ENCODE data around the gene PNLIPRP3. TPM values are rescaled to one million over a fixed set of nuclear protein-coding genes. Genes with fewer than 3 reads are reported as not detected.

PNLIPRP3 gene
- total RNA-seq, 2 donors from 2014 or later: not detected

- DNase-seq (no peak), ATAC-seq (no peak)
- Histone ChIP-seq H3K4me3 (no peak overlapping the region), H3K9me3 (no peaks in the 10 kb centered on the region), H3K36me3 (replicated peaks in 1 of 2; ENCODE audit: insufficient read depth in 1 of 2, low read depth in 2 of 2) (no peaks in the 10 kb centered on the region), H3K4me1 (peaks cover 11% of the 10 kb centered on the region), H3K27ac (no peak overlapping the region), H3K27me3 (no peaks in the 10 kb centered on the region)
- no peak for TF ChIP-seq POLR2A (IDR thresholded peaks at IDR 0.05)
- TF ChIP-seq, protein P1, sequence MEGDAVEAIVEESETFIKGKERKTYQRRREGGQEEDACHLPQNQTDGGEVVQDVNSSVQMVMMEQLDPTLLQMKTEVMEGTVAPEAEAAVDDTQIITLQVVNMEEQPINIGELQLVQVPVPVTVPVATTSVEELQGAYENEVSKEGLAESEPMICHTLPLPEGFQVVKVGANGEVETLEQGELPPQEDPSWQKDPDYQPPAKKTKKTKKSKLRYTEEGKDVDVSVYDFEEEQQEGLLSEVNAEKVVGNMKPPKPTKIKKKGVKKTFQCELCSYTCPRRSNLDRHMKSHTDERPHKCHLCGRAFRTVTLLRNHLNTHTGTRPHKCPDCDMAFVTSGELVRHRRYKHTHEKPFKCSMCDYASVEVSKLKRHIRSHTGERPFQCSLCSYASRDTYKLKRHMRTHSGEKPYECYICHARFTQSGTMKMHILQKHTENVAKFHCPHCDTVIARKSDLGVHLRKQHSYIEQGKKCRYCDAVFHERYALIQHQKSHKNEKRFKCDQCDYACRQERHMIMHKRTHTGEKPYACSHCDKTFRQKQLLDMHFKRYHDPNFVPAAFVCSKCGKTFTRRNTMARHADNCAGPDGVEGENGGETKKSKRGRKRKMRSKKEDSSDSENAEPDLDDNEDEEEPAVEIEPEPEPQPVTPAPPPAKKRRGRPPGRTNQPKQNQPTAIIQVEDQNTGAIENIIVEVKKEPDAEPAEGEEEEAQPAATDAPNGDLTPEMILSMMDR (IDR thresholded peaks at IDR 0.05): no peak
- intact Hi-C loops (cut with DNase I): no loop called here
- WGBS, 2 donors: 32 to 36% methylated on average over 4 of the region's 4 CpGs
Measured at GRCh38 chr10:116476461-116476860, 48.8 kb downstream of the PNLIPRP3 start.

DNA sequence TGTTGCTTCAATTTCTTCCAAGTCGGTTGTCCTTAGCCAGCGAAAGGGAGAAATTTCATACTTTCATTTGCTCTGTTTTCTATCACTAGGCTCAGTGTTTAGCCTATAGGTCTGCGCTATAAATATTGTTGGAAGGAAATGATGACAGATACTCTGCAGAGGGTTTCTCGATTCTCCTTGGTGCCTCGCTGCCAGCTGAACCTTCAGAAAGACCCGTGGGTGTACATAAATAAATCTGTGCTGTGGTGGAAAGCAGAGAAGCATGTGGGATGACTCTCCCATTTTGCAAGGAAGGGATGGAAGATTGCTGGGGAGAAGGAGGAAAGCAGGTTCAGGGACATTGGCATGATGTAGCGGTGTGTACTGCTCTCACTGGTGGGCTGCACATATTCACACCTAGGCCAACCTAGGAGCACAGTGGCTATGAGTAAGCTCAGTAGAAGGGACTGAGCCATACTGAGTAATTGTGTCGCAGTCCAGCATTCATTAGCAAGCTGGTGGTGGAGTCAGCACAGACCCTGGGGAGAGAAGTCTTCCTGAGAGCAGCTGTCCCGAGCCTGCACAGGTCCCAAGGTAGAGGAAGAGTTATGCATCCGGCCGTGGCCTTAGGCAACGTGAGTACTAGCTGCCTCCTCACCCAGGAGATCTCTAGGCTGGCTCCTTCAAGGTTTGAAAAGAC lies 50.5 kb downstream of the PNLIPRP3 start:
- intact Hi-C loops (cut with DNase I): no loop called here
- Histone ChIP-seq H3K27ac (no peak overlapping the region), H3K27me3 (no peaks in the 10 kb centered on the region), H3K36me3 (replicated peaks in 1 of 2; ENCODE audit: insufficient read depth in 1 of 2, low read depth in 2 of 2) (no peaks in the 10 kb centered on the region), H3K4me1 (peaks cover 8% of the 10 kb centered on the region), H3K9me3 (no peaks in the 10 kb centered on the region), H3K4me3 (no peak overlapping the region)
- ATAC-seq (no peak), DNase-seq (no peak)
- 78% methylated on average over 12 of the region's 12 CpGs for WGBS, 2 donors
- TF ChIP-seq, protein P1 (IDR thresholded peaks at IDR 0.05): no peak
- TF ChIP-seq POLR2A (IDR thresholded peaks at IDR 0.05): no peak

GRCh38 chr10:116486770-116487448 lies 59.3 kb downstream of the PNLIPRP3 start:
- H3K27me3 ChIP-seq: no peaks in the 10 kb centered on the region
- no peak for TF ChIP-seq POLR2A (IDR thresholded peaks at IDR 0.05)
- TF ChIP-seq, protein P1 (IDR thresholded peaks at IDR 0.05): no peak
- no peak for ATAC-seq
- H3K4me1 ChIP-seq: no peaks in the 10 kb centered on the region
- no peak overlapping the region for H3K4me3 ChIP-seq
- no peak for DNase-seq
- no peak overlapping the region for H3K27ac ChIP-seq
- intact Hi-C loops (cut with DNase I): no loop called here
- WGBS, 2 donors: 72 to 74% methylated on average over 7 of the region's 7 CpGs
- no peaks in the 10 kb centered on the region for H3K9me3 ChIP-seq
- no peaks in the 10 kb centered on the region for H3K36me3 ChIP-seq (replicated peaks in 1 of 2; ENCODE audit: insufficient read depth in 1 of 2, low read depth in 2 of 2)

GRCh38 chr10:116487522-116488430 lies 60.1 kb downstream of the PNLIPRP3 start:
- 88 to 90% methylated on average over 1 of the region's 1 CpG for WGBS, 2 donors
- no peak for ATAC-seq
- H3K27ac ChIP-seq: no peak overlapping the region
- H3K4me3 ChIP-seq: no peak overlapping the region
- H3K36me3 ChIP-seq (replicated peaks in 1 of 2; ENCODE audit: insufficient read depth in 1 of 2, low read depth in 2 of 2): no peaks in the 10 kb centered on the region
- H3K27me3 ChIP-seq: no peaks in the 10 kb centered on the region
- no peaks in the 10 kb centered on the region for H3K9me3 ChIP-seq
- intact Hi-C loops (cut with DNase I): no loop called here
- DNase-seq: no peak
- H3K4me1 ChIP-seq: no peaks in the 10 kb centered on the region
- TF ChIP-seq POLR2A (IDR thresholded peaks at IDR 0.05): no peak
- TF ChIP-seq, protein P1 (IDR thresholded peaks at IDR 0.05): no peak

Measured in body of pancreas (tissue), 4 donors.